ENCODE data around the gene LTB.

Gene LTB

DNA sequence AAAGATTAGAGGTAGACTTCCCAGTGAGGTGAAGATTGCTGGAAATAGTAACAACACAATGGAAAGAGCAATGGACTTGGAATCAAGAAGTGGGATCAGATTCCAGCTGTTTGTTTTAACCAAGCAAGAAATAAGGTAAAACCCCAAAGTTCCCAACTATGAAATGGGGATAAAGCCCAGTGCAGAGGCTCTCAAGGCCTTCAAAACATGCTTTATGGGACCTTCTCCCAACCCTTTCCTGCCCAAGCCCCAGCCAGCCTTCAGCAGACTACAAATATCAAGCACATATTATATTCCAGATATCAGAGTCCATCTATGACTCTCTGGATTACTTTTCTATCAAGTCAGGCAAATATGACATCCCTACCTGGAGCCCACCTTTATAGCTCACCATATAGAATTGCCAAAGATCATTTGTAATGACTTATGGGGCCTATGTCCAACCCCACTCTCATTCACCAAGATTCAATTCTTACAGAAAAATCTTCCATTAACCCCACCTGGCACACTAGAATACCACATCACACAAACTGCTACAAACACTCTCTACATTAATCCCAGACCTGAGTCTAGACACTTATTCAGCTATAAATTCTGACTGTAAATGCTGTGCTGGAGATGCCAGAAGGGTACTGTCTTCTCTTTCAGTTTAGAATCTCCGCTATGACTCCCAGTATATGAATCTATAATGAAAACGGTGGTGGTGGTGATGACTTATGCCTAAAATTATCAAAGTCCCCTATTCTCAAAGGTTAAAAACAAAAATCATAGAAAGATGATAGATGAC is 46.5 kb downstream of the LTB start:
- Histone ChIP-seq H3K4me1 (ENCODE audit: control insufficient read depth, insufficient read depth, low read length) (no peaks in the 10 kb centered on the region; the same call in 1 of the 2 replicates), H3K4me3 (ENCODE audit: low read length) (no peak overlapping the region), H3K36me3 (ENCODE audit: control insufficient read depth, insufficient read depth, low read length) (peaks cover 78% of the 10 kb centered on the region), H3K27me3 (ENCODE audit: control insufficient read depth, insufficient read depth, low read length) (no peaks in the 10 kb centered on the region), H3K27ac (ENCODE audit: low read length) (no peak overlapping the region), H3K9me3 (ENCODE audit: control insufficient read depth, insufficient read depth, low read length) (no peaks in the 10 kb centered on the region)
- no peak for DNase-seq (ENCODE audit: low read depth, low spot score)
- WGBS (ENCODE audit: insufficient coverage, insufficient read length) = no CpG with 5 or more reads among the region's 2 CpGs

DNA sequence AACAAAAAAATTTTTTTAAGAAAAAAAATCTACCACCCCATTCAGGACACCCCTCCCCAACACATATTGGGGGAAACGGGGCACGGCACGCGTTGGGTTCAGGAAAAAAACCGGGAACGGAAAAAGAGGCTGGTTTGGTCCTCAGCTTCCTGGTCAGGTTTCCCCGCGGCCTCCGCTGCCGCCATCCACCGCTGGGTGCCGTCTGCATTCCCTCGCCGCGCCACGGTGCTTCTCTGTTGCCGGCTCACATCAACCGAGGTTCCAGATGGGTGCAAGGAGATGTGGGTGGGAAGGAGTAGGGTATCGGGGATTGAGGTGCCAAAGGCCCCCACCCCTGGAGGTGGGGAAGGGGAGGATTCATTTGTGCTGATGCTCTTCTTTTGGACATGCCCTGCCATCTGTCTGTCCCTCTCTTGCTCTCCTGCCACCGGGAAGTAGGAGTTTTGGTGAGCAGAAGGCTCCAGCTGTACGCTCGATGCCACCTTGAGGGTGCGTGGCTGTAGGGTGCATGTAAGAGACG is 47.6 kb downstream of the LTB start:
- H3K27ac ChIP-seq (ENCODE audit: low read length) = no peak overlapping the region
- H3K27me3 ChIP-seq (ENCODE audit: control insufficient read depth, insufficient read depth, low read length) = no peaks in the 10 kb centered on the region
- no CpG with 5 or more reads among the region's 24 CpGs for WGBS (ENCODE audit: insufficient coverage, insufficient read length)
- peaks cover 82% of the 10 kb centered on the region for H3K36me3 ChIP-seq (ENCODE audit: control insufficient read depth, insufficient read depth, low read length)
- no peaks in the 10 kb centered on the region; the same call in 1 of the 2 replicates for H3K4me1 ChIP-seq (ENCODE audit: control insufficient read depth, insufficient read depth, low read length)
- no peak for DNase-seq (ENCODE audit: low read depth, low spot score)
- no peaks in the 10 kb centered on the region for H3K9me3 ChIP-seq (ENCODE audit: control insufficient read depth, insufficient read depth, low read length)
- H3K4me3 ChIP-seq (ENCODE audit: low read length) = no peak overlapping the region

DNA sequence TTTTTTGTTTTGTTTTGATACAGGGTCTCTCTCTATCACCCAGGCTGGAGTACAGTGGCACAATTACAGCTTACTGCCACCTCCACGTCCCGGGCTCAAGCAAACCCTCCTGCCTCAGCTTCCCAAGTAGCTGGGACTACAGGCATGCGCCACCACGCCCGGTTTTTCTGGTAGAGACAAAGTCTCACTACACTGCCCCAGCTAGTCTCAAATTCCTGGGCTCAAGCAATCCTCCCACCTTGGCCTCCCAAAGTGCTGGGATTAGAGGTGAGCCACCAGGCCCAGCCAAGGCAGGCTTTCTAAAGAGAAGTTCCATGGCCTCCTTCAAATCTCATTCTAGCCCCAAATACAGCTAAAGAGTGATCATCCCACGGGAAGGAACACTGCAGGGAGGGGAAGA is 48.2 kb downstream of the LTB start:
- no CpG with 5 or more reads among the region's 6 CpGs for WGBS (ENCODE audit: insufficient coverage, insufficient read length)
- no peaks in the 10 kb centered on the region for H3K27me3 ChIP-seq (ENCODE audit: control insufficient read depth, insufficient read depth, low read length)
- H3K4me3 ChIP-seq (ENCODE audit: low read length) = no peak overlapping the region
- H3K4me1 ChIP-seq (ENCODE audit: control insufficient read depth, insufficient read depth, low read length) = no peaks in the 10 kb centered on the region
- no peak overlapping the region for H3K27ac ChIP-seq (ENCODE audit: low read length)
- no peak for DNase-seq (ENCODE audit: low read depth, low spot score)
- H3K9me3 ChIP-seq (ENCODE audit: control insufficient read depth, insufficient read depth, low read length) = no peaks in the 10 kb centered on the region
- peaks cover 79% of the 10 kb centered on the region for H3K36me3 ChIP-seq (ENCODE audit: control insufficient read depth, insufficient read depth, low read length)

DNA sequence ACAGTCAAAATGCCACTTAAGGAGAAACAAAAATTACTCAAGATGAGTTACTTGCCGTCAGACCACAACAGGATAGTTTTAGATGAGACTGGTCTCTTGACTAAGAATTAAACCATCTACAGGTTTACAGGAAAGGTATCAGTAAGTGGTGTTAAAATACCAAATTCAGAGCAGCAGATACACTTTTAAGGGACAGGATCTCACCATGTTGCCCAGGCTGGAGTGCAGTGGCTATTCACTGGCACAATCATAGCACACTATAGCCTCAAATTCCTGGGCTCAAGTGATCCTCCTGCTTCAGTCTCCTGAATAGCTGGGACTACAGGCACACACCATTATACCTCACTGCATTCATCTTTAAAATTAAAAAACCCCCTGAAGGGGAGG is 48.8 kb downstream of the LTB start:
- Histone ChIP-seq H3K4me1 (ENCODE audit: control insufficient read depth, insufficient read depth, low read length) (no peaks in the 10 kb centered on the region), H3K9me3 (ENCODE audit: control insufficient read depth, insufficient read depth, low read length) (no peaks in the 10 kb centered on the region), H3K27ac (ENCODE audit: low read length) (no peak overlapping the region), H3K27me3 (ENCODE audit: control insufficient read depth, insufficient read depth, low read length) (no peaks in the 10 kb centered on the region), H3K36me3 (ENCODE audit: control insufficient read depth, insufficient read depth, low read length) (peaks cover 73% of the 10 kb centered on the region), H3K4me3 (ENCODE audit: low read length) (no peak overlapping the region)
- WGBS (ENCODE audit: insufficient coverage, insufficient read length) = no CpG with 5 or more reads among the region's 1 CpG
- DNase-seq (ENCODE audit: low read depth, low spot score) = no peak

DNA sequence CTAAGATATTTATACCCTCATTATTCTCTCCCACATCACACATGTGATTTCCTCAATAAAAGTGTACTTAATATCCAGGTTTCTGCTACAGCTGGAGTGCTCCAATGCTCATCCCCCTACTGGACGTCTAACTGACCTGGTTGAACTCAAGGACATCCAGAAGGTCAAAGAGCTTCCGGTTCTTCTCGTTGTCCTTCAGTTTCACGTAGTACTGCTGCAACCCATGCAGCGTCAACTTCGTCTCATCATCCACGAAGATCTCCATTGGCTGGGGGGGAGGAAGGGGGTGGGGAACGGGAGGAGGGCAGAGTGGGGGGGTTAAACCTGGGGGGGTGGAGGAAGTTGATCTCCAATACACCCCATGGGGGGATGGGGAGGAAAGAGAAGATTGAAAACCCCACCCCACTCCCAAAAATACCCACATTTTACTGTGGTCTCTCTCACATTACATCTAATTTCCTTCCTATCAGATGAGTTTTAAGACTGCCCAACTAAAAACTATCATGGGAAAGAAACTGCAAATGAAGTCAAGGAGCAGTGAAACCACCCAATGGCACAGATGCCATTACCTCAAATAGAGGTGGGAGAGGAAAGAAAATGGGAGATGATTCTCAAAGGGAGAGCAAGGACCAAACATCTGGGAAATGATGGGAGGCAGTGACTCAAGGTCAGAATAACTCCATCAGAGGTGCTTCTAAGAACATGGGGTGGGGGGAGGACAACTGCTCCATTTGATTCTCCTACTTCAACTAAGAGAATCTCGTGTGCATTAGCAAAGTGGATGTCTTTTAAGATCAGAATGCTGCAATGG is 49.4 kb downstream of the LTB start:
- Histone ChIP-seq H3K36me3 (ENCODE audit: control insufficient read depth, insufficient read depth, low read length) (peaks cover 69% of the 10 kb centered on the region), H3K4me3 (ENCODE audit: low read length) (no peak overlapping the region), H3K27ac (ENCODE audit: low read length) (no peak overlapping the region), H3K4me1 (ENCODE audit: control insufficient read depth, insufficient read depth, low read length) (no peaks in the 10 kb centered on the region), H3K9me3 (ENCODE audit: control insufficient read depth, insufficient read depth, low read length) (no peaks in the 10 kb centered on the region), H3K27me3 (ENCODE audit: control insufficient read depth, insufficient read depth, low read length) (no peaks in the 10 kb centered on the region)
- no peak for DNase-seq (ENCODE audit: low read depth, low spot score)
- WGBS (ENCODE audit: insufficient coverage, insufficient read length) = no CpG with 5 or more reads among the region's 9 CpGs

DNA sequence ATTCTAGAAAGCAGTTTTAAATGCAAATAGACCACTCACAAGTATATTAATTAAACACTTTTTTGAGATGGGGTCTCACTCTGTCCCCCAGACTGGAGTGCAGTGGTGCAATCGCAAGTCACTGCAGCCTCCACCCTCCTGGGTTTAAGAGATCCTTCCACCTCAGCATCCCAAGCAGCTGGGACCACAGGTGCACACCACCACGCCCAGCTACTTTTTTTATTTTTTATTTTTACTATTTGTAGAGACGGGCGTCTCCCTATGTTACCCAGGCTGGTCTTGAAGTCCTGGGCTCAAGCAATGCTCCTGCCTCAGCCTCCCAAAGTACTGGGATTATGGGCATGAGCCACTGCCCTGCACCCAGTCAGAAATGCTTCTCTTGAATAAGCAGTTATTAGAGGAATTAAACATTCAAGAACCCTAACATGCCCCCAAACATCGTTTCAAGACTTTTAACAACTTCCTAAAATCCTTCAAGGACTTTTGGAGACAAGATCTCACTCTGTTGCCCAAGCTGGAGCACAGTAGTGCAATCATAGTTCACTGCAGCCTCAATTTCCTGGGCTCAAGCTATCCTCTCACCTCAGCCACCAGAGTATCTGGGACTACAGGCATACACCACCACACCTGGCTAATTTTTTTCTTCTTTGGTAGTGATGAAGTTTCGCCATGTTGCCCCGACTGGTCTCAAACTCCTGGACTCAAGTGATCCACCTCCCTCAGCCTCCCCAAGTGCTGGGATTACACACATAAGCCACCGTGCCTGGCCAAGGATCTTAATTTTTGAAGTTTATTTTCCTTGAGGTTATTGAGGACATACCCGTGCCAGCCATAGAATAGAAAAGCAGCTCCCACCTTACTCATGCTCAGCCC is 50.2 kb downstream of the LTB start:
- Histone ChIP-seq H3K27ac (ENCODE audit: low read length) (no peak overlapping the region), H3K4me3 (ENCODE audit: low read length) (no peak overlapping the region), H3K9me3 (ENCODE audit: control insufficient read depth, insufficient read depth, low read length) (no peaks in the 10 kb centered on the region), H3K4me1 (ENCODE audit: control insufficient read depth, insufficient read depth, low read length) (no peaks in the 10 kb centered on the region), H3K36me3 (ENCODE audit: control insufficient read depth, insufficient read depth, low read length) (peaks cover 66% of the 10 kb centered on the region), H3K27me3 (ENCODE audit: control insufficient read depth, insufficient read depth, low read length) (no peaks in the 10 kb centered on the region)
- DNase-seq (ENCODE audit: low read depth, low spot score) = no peak
- no CpG with 5 or more reads among the region's 9 CpGs for WGBS (ENCODE audit: insufficient coverage, insufficient read length)

DNA sequence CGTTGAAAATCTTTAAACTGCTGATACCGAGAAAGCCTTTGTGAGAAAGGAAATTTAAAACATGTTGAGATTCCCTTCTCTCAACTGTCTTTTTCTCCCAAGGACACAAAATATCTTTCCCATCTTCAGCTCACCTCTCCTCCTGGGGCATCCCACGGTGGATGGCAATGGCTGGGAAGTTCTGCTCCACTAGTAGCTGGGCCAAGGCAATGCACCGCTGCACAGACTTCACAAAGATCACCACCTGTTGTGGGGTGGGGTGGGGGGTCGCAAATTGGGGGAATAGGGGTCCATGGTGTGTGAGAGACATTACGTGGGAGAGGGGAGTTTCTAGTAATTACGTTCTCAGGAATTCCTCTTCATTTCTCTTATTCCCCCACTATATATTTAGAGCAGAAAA is 51.1 kb downstream of the LTB start:
- Histone ChIP-seq H3K36me3 (ENCODE audit: control insufficient read depth, insufficient read depth, low read length) (peaks cover 59% of the 10 kb centered on the region), H3K4me1 (ENCODE audit: control insufficient read depth, insufficient read depth, low read length) (no peaks in the 10 kb centered on the region), H3K9me3 (ENCODE audit: control insufficient read depth, insufficient read depth, low read length) (no peaks in the 10 kb centered on the region), H3K27ac (ENCODE audit: low read length) (no peak overlapping the region), H3K4me3 (ENCODE audit: low read length) (no peak overlapping the region), H3K27me3 (ENCODE audit: control insufficient read depth, insufficient read depth, low read length) (no peaks in the 10 kb centered on the region)
- WGBS (ENCODE audit: insufficient coverage, insufficient read length) = no CpG with 5 or more reads among the region's 7 CpGs
- DNase-seq (ENCODE audit: low read depth, low spot score) = no peak

DNA sequence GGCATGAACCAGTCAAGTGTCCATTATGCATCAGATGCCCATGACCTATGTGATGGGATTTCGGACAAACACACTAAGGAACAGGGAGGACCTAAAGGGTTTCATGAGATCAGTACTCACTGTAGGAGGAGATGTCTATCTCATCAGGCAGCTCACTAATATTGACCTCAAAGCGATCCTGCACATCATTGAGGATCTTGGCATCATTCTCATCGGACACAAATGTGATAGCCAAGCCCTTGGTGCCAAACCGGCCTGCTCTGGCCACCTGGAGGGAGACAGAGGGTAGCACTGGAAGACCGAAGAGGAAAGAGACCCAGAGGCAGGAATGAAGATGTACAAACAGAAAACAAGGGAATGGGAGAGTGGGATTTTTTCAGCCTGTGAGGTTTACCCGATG is 51.6 kb downstream of the LTB start:
- DNase-seq (ENCODE audit: low read depth, low spot score) = no peak
- Histone ChIP-seq H3K36me3 (ENCODE audit: control insufficient read depth, insufficient read depth, low read length) (peaks cover 54% of the 10 kb centered on the region), H3K4me3 (ENCODE audit: low read length) (no peak overlapping the region), H3K27me3 (ENCODE audit: control insufficient read depth, insufficient read depth, low read length) (no peaks in the 10 kb centered on the region), H3K4me1 (ENCODE audit: control insufficient read depth, insufficient read depth, low read length) (no peaks in the 10 kb centered on the region), H3K9me3 (ENCODE audit: control insufficient read depth, insufficient read depth, low read length) (no peaks in the 10 kb centered on the region), H3K27ac (ENCODE audit: low read length) (no peak overlapping the region)
- no CpG with 5 or more reads among the region's 6 CpGs for WGBS (ENCODE audit: insufficient coverage, insufficient read length)

Measured in iPS DF 6.9 (cell line).